SJCRH30 (cell line): ENCODE results near the gene VASN. TPM values are rescaled to one million over a fixed set of nuclear protein-coding genes. Genes with fewer than 3 reads are reported as not detected.
"Not testable (repeated sequence)": the region's sequence is repeated elsewhere in the genome, so short reads cannot be mapped to it uniquely, and the experiment has no call there.

Experiments
- DNase-seq, 2 experiments: peaks; one replicate each; pipeline ENCODE4 v3.0.0-alpha.2; 2015 to 2020
- H3K27ac ChIP-seq: fragments of 250-450 bp; sonication (Bioruptor Pico); 2 replicates; pipeline ENCODE4 v1.5.1; 2020; ENCODE audit warnings: mild to moderate bottlenecking, moderate library complexity
- H3K27me3 ChIP-seq: fragments of 250-450 bp; sonication (Bioruptor Pico); 2 replicates; pipeline ENCODE4 v1.5.1; 2020; ENCODE audit warnings: mild to moderate bottlenecking, moderate library complexity
- H3K36me3 ChIP-seq: fragments of 250-450 bp; sonication (Bioruptor Pico); 2 replicates; pipeline ENCODE4 v1.5.1; 2020; ENCODE audit warnings: mild to moderate bottlenecking, moderate library complexity
- H3K4me1 ChIP-seq: fragments of 250-450 bp; sonication (Bioruptor Pico); 2 replicates; pipeline ENCODE4 v1.5.1; 2020; ENCODE audit warnings: mild to moderate bottlenecking, moderate library complexity
- H3K4me3 ChIP-seq: fragments of 250-450 bp; sonication (Bioruptor Pico); 2 replicates; pipeline ENCODE4 v1.5.1; 2020; ENCODE audit warnings: mild to moderate bottlenecking, moderate library complexity
- H3K9me3 ChIP-seq: fragments of 250-450 bp; sonication (Bioruptor Pico); replicated peaks from 2 replicates; pipeline ENCODE4 v1.5.1; 2020; ENCODE audit warnings: mild to moderate bottlenecking, moderate library complexity
- total RNA-seq: library from RNA; depleted of rRNA; stranded (reverse); fragments of >200 nt; shearing (Covaris generic); gene quantifications from 2 replicates; pipeline ENCODE4 v1.2.3, GENCODE V29; 2014

Gene VASN
- total RNA-seq, 1 experiment from 2014 or later: 0.18 TPM

- not testable (repeated sequence) for H3K36me3 ChIP-seq, H3K27me3 ChIP-seq, H3K9me3 ChIP-seq, DNase-seq, H3K4me1 ChIP-seq, H3K4me3 ChIP-seq, H3K27ac ChIP-seq
Observed at GRCh38 chr16:4344300-4344982, 27.2 kb upstream of the VASN start.

- no peak for DNase-seq
- Histone ChIP-seq H3K4me3 (no peak overlapping the region), H3K4me1 (no peaks in the 10 kb centered on the region), H3K36me3 (no peaks in the 10 kb centered on the region), H3K27me3 (no peaks in the 10 kb centered on the region), H3K9me3 (no peaks in the 10 kb centered on the region), H3K27ac (no peak overlapping the region)
Observed at GRCh38 chr16:4344983-4345835, 26.4 kb upstream of the VASN start.

GRCh38 chr16:4345836-4346781 lies 25.5 kb upstream of the VASN start:
- no peaks in the 10 kb centered on the region for H3K36me3 ChIP-seq
- DNase-seq: no peak
- no peak overlapping the region for H3K4me3 ChIP-seq
- H3K27me3 ChIP-seq: no peaks in the 10 kb centered on the region
- H3K27ac ChIP-seq: no peak overlapping the region
- H3K9me3 ChIP-seq: no peaks in the 10 kb centered on the region
- no peaks in the 10 kb centered on the region for H3K4me1 ChIP-seq

GRCh38 chr16:4347010-4347409 lies 24.6 kb upstream of the VASN start:
- no peak overlapping the region for H3K27ac ChIP-seq
- H3K4me3 ChIP-seq: no peak overlapping the region
- no peaks in the 10 kb centered on the region for H3K27me3 ChIP-seq
- no peak for DNase-seq
- H3K36me3 ChIP-seq: no peaks in the 10 kb centered on the region
- H3K4me1 ChIP-seq: 0 out of 2 replicates have a peak, but pooled peaks cover 2% of the 10 kb centered on the region
- no peaks in the 10 kb centered on the region for H3K9me3 ChIP-seq

GRCh38 chr16:4347765-4348509 lies 23.7 kb upstream of the VASN start:
- H3K36me3 ChIP-seq: no peaks in the 10 kb centered on the region
- no peaks in the 10 kb centered on the region for H3K9me3 ChIP-seq
- DNase-seq: no peak
- H3K27ac ChIP-seq: no peak overlapping the region
- H3K4me3 ChIP-seq: no peak overlapping the region
- H3K4me1 ChIP-seq: 0 out of 2 replicates have a peak, but pooled peaks cover 2% of the 10 kb centered on the region
- no peaks in the 10 kb centered on the region for H3K27me3 ChIP-seq

- Histone ChIP-seq H3K9me3 (no peaks in the 10 kb centered on the region), H3K4me1 (0 out of 2 replicates have a peak, but pooled peaks cover 2% of the 10 kb centered on the region), H3K27me3 (no peaks in the 10 kb centered on the region), H3K4me3 (no peak overlapping the region), H3K27ac (no peak overlapping the region), H3K36me3 (no peaks in the 10 kb centered on the region)
- no peak for DNase-seq
Observed at GRCh38 chr16:4349332-4349731, 22.3 kb upstream of the VASN start.

- no peaks in the 10 kb centered on the region for H3K36me3 ChIP-seq
- no peak for DNase-seq
- H3K27me3 ChIP-seq: no peaks in the 10 kb centered on the region
- no peaks in the 10 kb centered on the region for H3K9me3 ChIP-seq
- H3K4me3 ChIP-seq: peak overlapping the region; percentile 74
- 0 out of 2 replicates have a peak, but pooled peaks cover 2% of the 10 kb centered on the region for H3K4me1 ChIP-seq
- H3K27ac ChIP-seq: peak overlapping the region; percentile 41; the same call in 1 of the 2 replicates
Observed at GRCh38 chr16:4350365-4350786, 21.3 kb upstream of the VASN start.

- H3K27me3 ChIP-seq: no peaks in the 10 kb centered on the region
- peak within 1 kb of the TSS; percentile 41; the same call in 1 of the 2 replicates for H3K27ac ChIP-seq
- DNase-seq: peak; percentile 97
- H3K4me1 ChIP-seq: 0 out of 2 replicates have a peak, but pooled peaks cover 2% of the 10 kb centered on the region
- H3K4me3 ChIP-seq: peak within 1 kb of the TSS; percentile 74
- no peaks in the 10 kb centered on the region for H3K9me3 ChIP-seq
- H3K36me3 ChIP-seq: no peaks in the 10 kb centered on the region
Observed at GRCh38 chr16:4350787-4351659, 20.6 kb upstream of the VASN start, which contains the start of gene PAM16. PAM16 (minus strand) TSS chr16:4351321; CDS start chr16:4351234, 87 bp downstream.

DNA sequence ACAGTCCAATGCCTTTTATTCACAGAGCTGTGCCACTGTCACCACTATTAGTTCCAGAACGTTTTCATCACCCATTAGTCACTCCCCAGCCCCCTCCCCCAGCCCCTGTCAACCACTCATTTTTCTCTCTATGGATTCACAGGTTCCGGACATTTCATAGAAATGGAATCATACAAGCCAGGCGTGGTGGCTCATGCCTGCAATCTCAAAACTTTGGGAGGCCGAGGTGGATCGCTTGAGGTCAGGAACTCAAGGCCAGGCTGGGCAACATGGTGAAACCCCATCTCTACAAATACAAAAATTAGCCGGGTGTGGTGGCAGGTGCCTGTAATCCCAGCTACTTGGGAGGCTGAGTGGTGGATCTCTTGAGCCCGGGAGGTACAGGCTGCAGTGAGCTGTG lies 19.8 kb upstream of the VASN start:
- no peaks in the 10 kb centered on the region for H3K9me3 ChIP-seq
- no peak overlapping the region for H3K27ac ChIP-seq
- DNase-seq: no peak
- H3K36me3 ChIP-seq: no peaks in the 10 kb centered on the region
- no peaks in the 10 kb centered on the region for H3K27me3 ChIP-seq
- H3K4me3 ChIP-seq: peak overlapping the region; percentile 74
- 0 out of 2 replicates have a peak, but pooled peaks cover 2% of the 10 kb centered on the region for H3K4me1 ChIP-seq

GRCh38 chr16:4352843-4353242 lies 18.8 kb upstream of the VASN start:
- Histone ChIP-seq H3K36me3 (no peaks in the 10 kb centered on the region), H3K27ac (no peak overlapping the region)
- DNase-seq: no peak

DNA sequence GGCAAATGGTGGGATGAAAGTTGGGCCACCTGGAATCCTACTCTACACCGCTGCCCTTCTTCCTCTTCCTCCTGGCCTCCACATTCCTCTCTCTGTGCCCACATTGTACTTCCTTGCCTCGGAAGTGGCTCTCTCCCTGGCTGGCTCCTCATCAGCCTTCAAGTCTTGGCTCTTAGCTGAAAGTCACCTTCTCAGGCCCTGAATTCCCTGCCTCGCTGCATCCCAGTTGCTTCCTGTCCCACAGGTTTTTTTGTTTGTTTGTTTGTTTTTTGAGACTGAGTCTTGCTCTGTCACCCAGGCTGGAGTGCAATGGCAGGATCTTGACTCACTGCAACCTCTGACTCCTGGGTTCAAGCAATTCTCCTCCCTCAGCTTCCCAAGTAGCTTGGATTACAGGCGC lies 18.0 kb upstream of the VASN start:
- Histone ChIP-seq H3K27ac (no peak overlapping the region), H3K36me3 (peaks cover 1% of the 10 kb centered on the region; the same call in 1 of the 2 replicates), H3K27me3 (no peaks in the 10 kb centered on the region), H3K9me3 (no peaks in the 10 kb centered on the region), H3K4me1 (0 out of 2 replicates have a peak, but pooled peaks cover 2% of the 10 kb centered on the region), H3K4me3 (no peak overlapping the region)
- no peak for DNase-seq

More at GRCh38 chr16:4352843-4353242, 18.8 kb upstream of the VASN start:
- Histone ChIP-seq H3K9me3 (no peaks in the 10 kb centered on the region), H3K4me1 (0 out of 2 replicates have a peak, but pooled peaks cover 2% of the 10 kb centered on the region), H3K4me3 (no peak overlapping the region), H3K27me3 (no peaks in the 10 kb centered on the region)

DNA sequence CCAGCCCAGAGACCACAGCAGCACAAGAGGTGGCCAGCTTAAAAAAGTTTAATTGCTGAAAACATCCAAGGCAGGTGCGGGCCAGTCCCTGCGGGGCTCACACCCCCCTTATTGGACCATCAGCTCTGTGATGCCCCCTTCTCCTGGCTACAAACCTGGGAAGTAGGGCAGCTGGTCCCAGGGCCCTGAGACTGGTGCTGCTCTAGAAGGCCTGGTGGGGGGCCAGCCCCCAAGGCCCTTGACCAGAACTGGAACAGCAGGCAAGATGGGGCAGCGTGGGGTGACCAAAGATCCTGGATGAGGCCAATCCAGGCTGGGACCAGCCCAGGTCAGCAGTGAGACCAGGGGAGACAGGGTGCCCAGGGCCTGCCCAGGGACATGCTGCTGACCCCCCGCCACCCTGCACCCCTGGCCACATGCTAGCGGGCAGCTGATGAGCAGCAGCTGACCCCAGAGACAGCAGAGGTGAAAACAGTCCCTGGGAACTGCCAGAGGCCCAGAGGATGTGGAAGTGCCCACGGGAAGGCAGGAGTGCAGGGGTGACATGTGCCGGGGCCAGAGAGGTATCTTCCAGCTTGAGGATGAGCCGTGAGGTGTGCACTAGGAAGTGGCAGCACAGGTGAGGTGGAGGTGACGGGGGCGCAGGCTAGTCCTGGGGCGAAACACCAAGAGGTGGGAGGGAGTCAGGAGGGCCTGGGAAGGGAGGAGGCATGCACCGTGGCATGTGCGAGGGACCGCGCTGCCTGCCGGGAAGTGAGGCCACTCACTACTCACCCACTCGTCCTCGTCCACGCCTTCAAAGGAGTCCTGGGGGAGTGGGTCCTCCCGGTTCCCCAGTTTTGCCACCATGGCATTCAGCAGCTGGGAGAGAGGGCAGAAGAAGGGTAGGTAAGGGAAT lies 16.9 kb upstream of the VASN start:
- no peak for DNase-seq
- Histone ChIP-seq H3K9me3 (no peaks in the 10 kb centered on the region), H3K4me1 (0 out of 2 replicates have a peak, but pooled peaks cover 2% of the 10 kb centered on the region), H3K36me3 (peaks cover 5% of the 10 kb centered on the region; the same call in 1 of the 2 replicates), H3K27me3 (no peaks in the 10 kb centered on the region), H3K4me3 (no peak overlapping the region), H3K27ac (no peak overlapping the region)
